GM13976 (cell line): ENCODE data around the gene ANKAR.
"Not testable (repeated sequence)": the region's sequence is repeated elsewhere in the genome, so short reads cannot be mapped to it uniquely, and the experiment has no call there.

Experiments used
- DNase-seq: peaks from one replicate; pipeline ENCODE4 v3.0.0; 2012; ENCODE audit warnings: low spot score
- CTCF ChIP-seq: IDR thresholded peaks from 2 replicates; pipeline ENCODE4 v1.5.1; 2012; ENCODE audit warnings: borderline replicate concordance, mild to moderate bottlenecking; ENCODE audit not compliant: insufficient read depth; ENCODE audit errors: extremely low read depth, missing control alignments, control extremely low read depth
- in situ Hi-C: fragments of 300-500 bp; cut with MboI; formaldehyde crosslinking; loops from one replicate; pipeline ENCODE4 v1.12.0; 2022; ENCODE audit warnings: low sequenced_read_pairs, mixed read lengths, inconsistent platforms; ENCODE audit not compliant: unreplicated experiment

The ANKAR gene

GRCh38 chr2:189683348-189683747 lies 8.9 kb downstream of the ANKAR start:
- DNase-seq: no peak
- in situ Hi-C loops: no loop called here
- TF ChIP-seq CTCF: no peak

GRCh38 chr2:189684811-189685210 lies 10.3 kb downstream of the ANKAR start:
- in situ Hi-C loops: no loop called here
- no peak for DNase-seq
- no peak for TF ChIP-seq CTCF

- DNase-seq: no peak
- in situ Hi-C loops: no loop called here
- TF ChIP-seq CTCF: peak; percentile 2
Measured at GRCh38 chr2:189685540-189686229, 11.2 kb downstream of the ANKAR start.

GRCh38 chr2:189687796-189688195 lies 13.3 kb downstream of the ANKAR start:
- in situ Hi-C loops, DNase-seq: not testable (repeated sequence)

GRCh38 chr2:189696223-189696622 lies 21.8 kb downstream of the ANKAR start:
- no peak for TF ChIP-seq CTCF
- in situ Hi-C loops: no loop called here
- no peak for DNase-seq

GRCh38 chr2:189698020-189698887 lies 23.8 kb downstream of the ANKAR start:
- DNase-seq: peak; percentile 29
- in situ Hi-C loops: no loop called here
- TF ChIP-seq CTCF: peak; percentile 45

- in situ Hi-C loops: no loop called here
- no peak for TF ChIP-seq CTCF
- DNase-seq: no peak
Measured at GRCh38 chr2:189700681-189701080, 26.2 kb downstream of the ANKAR start.
